NCI-H128 (cell line): Measurements from ENCODE around the gene VAMP8.
"Not testable (repeated sequence)": the region's sequence is repeated elsewhere in the genome, so short reads cannot be mapped to it uniquely, and the experiment has no call there.

Experiments used
- DNase-seq: peaks from one replicate; lab custom pipeline; 2025; ENCODE audit not compliant: unreplicated experiment; lab: John Stamatoyannopoulos, UW

Gene VAMP8

DNA sequence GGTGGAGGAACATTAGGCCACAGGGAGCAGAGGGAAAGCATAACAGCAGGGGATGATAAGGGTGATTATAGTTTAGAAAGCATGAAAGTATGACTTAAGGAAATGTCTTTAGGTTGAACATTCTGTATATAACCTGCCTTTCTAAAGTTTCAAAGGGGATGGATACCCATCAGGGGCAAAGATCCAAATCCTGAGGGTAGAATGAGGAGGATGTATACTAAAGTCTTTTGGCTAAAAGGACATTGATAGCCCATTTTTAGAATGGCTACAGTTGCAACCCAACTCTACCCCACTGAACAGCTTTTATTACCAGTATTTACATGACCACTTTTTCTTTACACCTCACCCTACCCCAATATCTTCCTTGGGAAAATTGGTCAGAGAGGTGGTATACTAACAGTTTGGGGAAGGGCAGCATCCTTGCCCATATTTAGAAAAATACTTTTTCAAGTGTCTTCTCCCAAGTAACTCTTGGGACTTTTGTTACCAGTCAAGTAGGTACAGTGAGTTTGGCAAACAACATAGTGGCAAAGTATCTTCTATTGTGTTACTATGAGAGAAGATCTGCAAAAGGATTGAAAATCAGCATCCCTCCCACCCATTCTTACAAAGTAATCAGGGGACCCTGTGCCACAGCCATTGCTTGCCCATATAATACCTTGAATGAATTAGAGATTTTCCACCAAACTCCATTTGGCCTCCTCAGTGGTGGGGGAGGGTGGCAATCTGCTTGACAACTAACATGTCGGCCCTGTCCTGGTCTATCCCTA is 30.1 kb upstream of the VAMP8 start:
- DNase-seq, result no peak

DNA sequence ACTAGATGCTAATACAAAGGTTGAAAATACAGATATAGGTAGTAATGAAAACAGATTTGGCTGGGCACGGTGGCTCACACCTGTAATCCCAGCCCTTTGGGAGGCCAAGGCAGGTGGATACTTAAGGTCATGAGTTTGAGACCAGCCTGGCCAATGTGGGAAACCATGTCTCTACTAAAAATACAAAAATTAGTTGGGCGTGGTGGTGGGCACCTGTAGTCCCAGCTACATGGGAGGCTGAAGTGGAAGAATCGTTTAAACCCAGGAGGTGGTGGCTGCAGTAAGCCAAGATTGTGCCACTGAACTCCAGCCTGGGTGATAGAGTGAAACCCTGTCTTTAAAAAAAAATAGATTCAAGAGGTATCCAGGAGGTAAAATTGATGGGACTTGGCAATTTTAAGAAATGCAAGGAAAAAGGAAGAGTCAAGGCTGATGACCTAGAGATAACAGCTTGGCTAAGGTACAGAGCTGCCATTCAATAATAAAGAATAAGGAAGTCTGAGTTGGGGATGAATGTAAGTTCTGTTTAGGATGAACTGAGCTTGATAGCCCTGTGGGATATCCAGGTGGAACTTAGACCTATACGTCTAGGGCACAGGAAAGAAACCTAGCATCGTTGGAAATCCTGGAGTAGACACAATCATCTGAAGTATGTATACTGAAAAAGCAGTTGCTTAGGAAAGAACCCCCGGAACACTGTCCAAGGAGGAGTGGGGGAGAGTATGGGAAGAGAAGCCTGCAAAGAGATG is 29.4 kb upstream of the VAMP8 start:
- no peak for DNase-seq

DNA sequence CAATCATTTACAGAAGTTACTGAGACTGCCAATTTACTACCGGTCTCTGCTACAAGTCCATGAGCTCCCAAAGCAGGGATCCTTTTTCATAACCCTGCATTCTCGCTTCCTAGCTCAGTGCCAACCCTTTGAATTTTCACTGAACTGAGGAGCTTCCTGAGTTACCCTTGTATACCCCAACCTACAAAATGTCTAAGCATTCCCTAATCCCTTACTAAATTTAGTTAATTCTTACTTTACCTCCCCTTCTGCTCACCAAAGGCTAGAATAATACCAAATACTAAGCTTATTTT is 28.8 kb upstream of the VAMP8 start:
- DNase-seq, result no peak

DNA sequence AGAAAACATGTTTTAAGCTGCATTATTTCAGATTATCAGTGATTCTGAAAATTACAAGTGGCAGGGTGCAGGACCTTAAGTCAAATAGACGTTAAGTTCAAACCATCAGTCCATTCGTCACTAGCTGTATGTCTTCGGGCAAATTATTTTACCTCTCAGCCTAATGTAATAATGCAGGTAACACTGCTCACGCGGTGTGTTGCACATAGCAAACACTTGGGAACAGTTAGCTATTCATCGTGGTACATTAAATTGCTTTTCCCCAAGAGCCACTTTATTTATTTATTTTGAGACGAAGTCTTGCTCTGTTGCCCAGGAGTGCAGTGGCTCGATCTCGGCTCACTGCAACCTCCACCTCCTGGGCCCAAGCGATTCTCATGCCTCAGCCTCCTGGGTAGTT is 28.3 kb upstream of the VAMP8 start:
- DNase-seq, result no peak

DNA sequence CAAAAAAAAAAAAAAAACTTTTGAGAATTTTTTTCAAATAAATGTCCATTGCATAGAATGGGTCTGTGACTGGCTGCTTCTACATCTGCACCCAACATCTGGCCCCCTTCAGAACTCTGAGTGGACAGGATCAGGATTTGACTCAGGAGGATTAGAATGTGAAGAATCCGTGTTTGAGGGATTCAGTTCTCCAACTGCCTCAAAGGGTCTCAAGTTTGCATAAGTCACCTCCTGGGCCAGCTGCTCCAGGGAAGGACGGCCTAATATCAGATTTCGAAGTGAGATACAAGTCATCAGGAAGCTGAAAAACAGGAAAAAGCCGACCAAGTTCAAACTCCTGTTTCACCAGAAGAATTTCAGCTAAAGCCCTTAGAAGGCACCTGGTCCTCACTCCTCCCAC is 27.6 kb upstream of the VAMP8 start:
- no peak for DNase-seq

DNA sequence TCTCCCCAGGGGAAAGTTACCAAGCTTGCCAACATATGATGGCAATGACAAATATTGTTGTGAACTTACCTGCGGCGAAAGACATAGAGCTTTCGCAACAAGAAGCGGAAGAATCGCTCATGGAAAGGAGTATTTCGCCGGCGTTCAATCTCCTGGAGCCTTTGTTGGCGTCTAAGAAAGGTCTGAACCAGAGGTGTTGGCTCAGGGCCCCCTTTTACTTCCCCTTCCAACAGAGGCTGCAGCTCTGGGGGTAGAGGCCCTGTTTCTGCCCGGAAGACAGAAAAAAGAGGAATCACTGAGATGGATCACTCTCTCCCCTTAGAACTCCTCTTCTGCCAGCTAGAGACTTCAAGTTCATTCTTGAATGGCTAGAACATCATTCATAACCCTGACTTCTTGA is 26.9 kb upstream of the VAMP8 start:
- DNase-seq, result no peak

DNA sequence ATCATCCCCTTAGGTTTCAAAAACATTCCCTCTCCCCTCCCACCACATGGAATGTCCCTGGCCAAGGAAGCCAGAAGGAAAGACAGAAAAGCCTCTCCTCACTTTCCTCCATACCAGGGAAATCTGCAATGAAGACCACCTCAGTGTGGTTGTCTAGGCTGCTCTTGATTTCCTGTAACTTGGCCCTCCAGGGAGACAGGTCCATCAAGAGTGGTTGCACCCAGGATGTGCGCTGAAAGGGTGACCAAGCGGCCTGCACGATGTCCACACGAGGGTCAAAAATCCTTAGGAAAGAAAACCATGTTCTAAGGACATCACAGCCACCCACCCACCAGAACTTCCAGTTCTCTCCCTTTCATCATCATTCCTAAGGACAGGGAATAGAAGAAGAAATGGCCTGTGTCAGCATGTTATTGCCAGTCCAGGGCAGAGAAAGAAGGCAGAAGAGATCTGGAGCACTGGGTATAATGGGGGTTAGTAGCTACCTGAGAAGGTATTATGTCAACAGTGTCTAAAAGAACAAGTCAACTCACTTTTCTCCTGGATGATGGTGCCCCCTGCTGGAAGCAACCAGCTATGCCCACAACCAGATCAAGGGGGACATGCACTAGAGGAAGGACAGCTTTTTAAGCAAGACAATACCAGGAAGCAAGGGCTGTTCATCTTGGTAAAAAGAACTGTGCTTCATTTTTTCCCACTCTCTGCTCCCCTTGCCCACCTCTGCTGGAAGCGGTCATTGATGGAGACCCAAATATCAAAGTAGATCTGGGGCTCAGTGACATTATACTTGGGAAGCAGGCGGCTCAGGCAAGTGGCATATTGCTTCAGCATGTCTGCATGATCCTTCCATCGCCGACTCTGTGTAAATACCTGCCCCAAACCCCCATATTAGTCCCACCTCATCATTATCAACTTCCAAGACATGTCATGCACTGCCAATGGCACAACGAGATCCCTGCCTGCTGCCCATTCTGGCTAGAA is 25.4 kb upstream of the VAMP8 start:
- peak; percentile 63 for DNase-seq

DNA sequence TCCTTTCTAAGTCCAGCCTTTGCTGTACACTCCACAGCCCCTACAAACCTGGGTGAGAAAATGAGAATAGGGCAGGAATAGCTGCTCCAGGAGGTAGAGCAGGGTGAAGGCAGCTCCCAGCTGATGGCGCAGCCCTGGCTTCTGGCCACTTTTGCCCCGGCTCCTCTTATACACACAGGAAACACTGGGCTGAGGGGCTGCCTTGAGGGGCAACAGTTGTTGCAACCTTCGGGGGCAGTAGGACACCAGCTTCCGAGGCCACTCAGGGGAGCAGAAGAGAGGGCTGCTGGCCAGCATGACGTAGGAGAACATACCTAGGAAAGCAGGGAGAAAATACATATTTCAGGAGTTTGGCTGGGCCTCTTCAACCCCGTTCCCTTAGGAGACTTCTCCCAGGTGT is 24.2 kb upstream of the VAMP8 start:
- DNase-seq, result no peak

DNA sequence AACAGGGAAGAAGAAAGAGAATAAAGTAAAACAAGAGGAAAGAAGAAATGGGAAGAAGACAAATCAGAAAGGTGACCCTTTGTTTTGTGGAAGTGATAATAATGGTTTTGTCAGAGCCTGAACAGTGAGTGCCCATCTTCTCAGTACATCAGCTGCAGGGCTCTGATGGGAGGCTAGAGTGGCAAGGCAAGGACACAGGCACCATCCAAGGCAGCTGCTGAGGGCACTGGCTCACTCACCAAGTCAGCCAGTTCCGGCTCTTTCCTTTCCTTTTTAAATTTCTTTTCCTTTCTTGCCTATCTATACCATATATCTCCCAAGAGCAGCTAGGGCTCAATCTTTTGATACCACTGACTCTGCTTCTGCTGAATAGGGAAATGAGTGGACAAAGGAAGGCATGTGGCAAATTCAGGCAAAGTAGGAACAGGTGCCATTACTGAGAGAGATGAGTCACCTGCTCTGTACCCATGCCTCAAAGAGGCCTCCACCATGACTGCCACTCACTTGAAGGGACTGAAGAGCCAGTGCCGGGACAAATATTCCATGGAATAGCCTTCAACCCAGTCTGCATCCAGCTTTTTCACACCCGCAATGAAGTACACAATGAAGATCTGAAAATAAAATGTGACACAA is 22.3 kb upstream of the VAMP8 start:
- no peak for DNase-seq

DNA sequence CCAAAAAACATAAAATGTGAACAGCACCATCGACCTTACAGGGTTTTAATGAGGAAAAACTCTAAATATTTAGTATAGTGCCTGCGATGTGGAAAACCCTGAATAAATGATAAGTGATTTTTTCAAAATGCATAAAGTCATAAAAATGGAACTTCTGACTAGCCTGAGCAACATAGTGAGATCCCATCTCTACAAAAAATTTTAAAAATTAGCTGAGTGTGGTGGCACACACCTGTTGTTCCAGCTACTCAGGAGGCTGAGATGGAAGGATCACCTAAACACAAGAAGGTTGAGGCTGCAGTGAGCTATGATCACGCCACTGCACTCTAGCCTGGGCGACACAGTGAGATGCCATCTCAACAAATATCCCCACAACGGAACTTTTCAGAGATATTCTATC is 20.3 kb upstream of the VAMP8 start:
- DNase-seq, result no peak

DNA sequence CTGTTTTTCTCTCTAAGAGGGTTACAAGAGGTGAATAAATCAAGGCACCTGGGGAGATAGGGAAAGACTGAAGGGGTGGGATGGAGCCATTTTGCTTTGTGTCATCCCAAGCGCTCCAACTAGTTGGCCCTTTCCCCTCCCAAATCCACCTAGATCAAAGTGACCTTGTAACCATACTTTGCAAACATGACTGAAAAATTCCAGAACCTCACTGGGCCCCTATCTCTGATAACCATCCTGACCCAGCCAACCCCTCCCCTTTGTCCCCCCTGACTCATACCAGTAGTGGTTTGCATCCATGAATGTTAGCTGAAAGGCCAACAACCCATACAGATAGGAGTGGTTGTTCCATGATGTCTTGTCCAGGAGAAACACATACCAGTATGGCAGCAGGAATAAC is 19.2 kb upstream of the VAMP8 start:
- DNase-seq, result no peak

DNA sequence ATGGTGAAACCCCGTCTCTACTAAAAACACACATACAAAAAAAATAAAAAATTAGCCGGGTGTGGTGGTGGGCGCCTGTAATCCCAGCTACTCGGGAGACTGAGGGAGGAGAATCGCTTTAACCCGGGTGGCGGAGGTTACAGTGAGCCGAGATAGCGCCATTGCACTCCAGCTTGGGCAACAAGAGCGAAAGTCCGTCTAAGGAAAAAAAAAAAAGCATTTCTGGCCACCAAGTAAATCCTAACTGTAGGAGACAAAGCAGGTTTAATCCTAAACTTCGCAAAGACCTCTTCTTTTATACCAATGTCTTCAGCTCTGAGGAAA is 17.0 kb upstream of the VAMP8 start:
- DNase-seq, result not testable (repeated sequence)

DNA sequence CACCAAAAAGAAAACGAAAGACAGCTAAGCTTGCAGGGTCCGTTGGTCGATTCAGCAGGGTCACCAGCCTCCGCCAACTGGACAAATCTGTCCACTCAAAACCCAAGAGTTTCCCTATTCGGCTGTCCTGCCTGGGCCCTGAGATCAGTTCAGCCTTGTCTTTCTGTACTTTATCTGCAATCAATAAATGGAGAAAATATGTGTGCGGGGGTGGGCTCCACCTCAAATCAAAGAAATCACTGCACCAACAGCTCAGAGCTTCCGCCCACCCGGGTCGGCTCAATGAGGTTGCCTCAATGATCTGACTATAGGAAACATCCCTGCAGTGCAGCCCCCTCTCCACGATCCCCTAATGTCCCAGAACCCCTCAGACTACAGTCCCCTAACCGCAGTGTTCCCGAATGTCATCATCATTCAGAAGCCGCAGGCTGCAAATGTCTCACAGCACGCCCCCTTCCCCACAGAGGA is 16.5 kb upstream of the VAMP8 start:
- no peak for DNase-seq

DNA sequence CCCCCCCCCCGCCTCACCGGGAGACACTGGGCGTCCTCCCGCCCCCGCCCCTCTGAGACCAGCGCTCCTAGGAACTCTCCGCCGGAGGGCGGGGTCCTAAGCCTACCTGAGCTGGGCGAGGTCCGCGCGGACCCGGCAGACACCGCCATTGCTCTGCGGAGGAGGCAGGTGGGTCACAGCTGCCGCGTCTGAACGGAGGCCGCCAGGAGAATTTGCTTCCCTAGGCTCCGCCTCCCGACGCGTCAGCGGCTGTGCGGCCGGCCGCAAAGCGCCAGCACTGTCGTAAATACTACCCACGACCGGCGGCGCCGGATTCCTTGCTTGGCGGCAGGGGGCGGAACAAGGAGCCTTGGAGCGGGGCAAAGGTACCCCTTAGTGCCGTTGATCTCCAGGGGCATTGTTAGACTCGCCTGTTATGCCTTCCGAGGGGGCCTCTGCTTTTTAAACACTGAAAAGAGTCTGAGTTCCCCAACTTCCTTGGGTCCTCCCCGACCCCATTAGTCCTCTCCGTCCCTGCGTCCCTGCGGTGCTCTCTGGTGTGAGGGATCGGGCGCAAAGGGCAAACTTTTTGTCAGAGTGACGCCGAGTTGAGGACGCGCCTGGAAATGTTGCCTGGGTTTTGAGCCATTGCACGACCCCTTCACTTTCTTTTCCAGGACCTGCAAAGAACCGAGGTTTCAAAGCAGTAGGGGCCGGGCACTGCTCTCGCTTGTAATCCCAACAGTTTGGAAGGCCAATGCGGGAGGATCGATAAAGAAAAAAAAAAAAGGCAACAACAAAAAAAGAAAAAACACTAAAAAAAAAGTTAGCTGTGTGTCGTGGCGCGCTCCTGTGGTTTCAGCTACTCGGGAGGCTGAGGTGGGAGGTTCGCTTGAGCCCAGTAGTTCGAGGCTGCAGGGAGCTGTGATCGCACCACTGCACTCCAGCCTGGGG is 15.8 kb upstream of the VAMP8 start, which contains the start of gene GGCX:
Gene GGCX (minus strand): TSS at position 214 of the 933 bp plus-strand sequence. CDS start 65 bp downstream, at position 149.
- DNase-seq, result peak; percentile 93

DNA sequence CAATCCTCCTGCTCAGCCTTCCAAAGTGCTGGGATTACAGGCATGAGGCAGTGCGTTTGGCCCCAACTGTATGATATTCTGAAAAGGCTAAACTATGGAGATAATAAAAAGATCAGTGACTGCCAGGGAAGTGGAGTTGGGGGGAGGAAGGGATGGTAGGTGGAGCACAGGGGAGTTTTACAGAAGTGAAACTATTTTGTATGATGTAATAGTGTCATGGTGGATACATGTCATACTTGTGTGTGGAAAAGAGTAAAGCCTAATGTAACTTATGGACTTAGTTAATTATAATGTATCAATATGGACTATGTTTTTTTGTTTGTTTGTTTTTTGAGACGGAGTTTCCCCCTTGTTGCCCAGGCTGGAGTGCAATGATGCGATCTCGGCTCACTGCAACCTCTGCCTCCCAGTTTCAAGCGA is 13.2 kb upstream of the VAMP8 start:
- DNase-seq, result no peak

DNA sequence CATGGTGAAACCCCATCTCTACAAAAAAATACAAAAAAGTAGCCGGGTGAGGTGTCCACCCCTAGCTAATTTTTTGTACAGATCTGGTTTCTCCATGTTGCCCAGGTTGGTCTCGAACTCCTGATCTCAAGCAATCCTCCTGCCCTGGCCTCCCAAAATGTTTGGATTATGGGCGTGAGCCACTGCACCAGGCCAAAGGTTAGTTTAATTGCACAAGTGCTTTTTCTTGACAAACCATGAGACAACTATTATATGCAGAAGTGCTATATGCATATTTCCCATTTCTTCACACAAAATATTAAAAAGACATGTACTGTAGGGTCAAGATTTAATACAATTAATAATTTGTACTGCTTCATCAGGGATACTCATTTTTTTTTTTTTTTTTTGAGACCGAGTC is 11.1 kb upstream of the VAMP8 start:
- DNase-seq, result no peak

DNA sequence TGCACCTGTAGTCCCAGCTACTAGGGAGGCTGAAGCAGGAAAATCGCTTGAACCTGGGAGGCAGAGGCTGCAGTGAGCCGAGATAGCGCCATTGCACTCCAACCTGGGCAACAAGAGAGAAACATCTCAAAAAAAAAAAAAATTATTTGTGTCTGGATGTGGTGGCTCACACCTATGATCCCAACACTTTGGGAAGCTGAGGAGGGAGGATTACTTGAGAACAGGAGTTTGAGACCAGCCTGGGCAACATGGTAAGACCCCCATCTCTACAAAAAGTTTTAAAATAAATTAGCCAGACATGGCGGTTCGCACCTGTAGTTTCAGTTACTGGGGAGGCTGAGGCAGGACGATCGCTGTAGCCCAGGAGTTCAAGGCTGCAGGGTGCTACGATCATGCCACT is 1.6 kb upstream of the VAMP8 start:
- no peak for DNase-seq

DNA sequence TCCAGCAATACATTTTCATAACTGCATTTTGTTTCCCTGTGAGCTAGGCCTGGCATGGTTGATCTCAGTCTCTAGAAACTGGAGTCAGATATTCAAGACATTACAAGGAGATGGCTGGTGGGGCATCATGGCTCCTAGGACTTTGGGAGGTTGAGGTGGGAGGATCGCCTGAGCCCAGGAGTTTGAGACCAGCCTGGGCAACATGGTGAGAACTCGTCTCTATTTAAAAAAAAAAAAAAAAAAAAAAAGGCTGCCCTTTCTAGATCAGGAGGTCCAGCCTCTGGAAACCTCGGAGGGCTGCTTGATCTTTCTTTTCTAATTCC is 362 bp upstream of the VAMP8 start:
- DNase-seq, result no peak

DNA sequence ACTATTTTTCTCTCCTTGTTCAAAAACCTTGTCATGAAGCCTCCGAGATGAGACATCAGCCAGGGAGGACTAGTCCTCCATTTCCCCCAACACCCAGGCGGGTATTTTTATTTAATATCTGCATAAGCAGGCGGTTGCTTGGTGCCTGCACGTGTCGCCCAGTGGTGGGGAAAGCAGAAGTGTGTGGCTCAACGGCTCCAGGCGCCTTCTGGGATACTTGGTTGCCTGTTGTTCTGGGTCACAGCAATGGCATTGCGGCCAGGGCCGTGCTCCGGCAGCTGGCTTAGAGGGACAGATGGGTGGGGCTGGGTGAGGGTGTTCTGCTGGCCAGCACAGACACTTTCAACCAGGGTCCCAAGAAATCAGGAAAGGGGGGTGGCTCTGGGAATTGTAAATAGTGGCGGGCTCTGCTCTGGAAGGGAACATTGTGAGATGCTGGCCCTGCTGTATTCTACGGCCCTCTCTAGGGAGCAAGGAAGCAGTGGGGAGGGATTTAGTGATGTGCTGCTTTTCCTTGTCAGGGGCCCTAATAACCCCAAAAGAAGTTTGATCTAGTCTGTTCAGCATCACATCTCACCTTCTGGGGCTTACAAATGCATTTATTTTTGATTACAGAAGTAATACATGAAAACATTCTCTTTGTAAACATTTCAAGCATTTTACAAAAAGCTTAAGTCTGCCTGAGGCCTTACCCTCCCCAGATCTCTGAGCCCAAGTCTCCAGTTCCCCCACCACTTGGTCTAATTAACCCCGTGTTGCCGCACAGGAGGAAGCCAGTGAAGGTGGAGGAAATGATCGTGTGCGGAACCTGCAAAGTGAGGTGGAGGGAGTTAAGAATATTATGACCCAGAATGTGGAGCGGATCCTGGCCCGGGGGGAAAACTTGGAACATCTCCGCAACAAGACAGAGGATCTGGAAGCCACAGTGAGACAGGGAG is 1.1 kb downstream of the VAMP8 start:
- no peak for DNase-seq
